Measurements from ENCODE around the gene KLHL15. TPM values are rescaled to one million over a fixed set of nuclear protein-coding genes. Genes with fewer than 3 reads are reported as not detected.

The KLHL15 gene
- total and polyA plus RNA-seq, 2 donors (not counting 3 experiments of a cell fraction or from before 2014, with no cell fraction given), result 1.4 to 3.6 TPM

DNA sequence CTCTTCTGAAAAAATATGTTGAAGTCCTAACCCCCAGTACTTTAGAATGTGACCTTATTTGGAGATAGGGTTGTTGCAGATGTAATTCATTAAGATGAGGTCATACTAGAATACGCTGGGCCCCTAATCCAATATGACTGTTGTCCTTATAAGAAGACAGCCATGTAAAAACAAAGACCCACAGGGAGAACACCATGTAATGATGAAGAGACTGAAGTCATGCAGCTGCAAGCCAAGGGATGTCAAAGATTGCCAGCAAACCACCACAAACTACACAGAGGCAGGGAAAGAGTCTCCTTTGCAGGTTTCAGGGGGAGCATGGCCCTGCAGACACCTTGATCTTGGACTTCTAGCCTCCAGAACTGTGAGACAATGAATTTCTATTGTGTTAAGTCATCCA is 81.8 kb downstream of the KLHL15 start:
- H3K36me3 ChIP-seq (ENCODE audit: control insufficient read depth in 2 of 2, extremely low read depth in 1 of 2, insufficient read depth in 2 of 2, low read length in 2 of 2), result no peaks in the 10 kb centered on the region
- dilution Hi-C loops (cut with MboI; ENCODE audit: extremely low pct_ligation_motif_present, low sequenced_read_pairs) (no loop called here), intact Hi-C loops (cut with micrococcal nuclease) (no loop called here)
- no peak overlapping the region for H3K4me2 ChIP-seq (ENCODE audit: insufficient read depth, low read length)
- no peaks in the 10 kb centered on the region for H3K4me1 ChIP-seq (ENCODE audit: control insufficient read depth, extremely low read depth, insufficient read depth, low read length)
- H4K20me1 ChIP-seq (replicated peaks; ENCODE audit: control insufficient read depth, extremely low read depth, insufficient read depth, low read length), result no peaks in the 10 kb centered on the region
- no peak for TF ChIP-seq JUN (IDR thresholded peaks at IDR 0.05; ENCODE audit: borderline replicate concordance, insufficient read depth, insufficient read length, low read depth)
- TF ChIP-seq POLR2A (IDR thresholded peaks at IDR 0.05; ENCODE audit: low read depth, low read length), result no peak
- no peak for TF ChIP-seq POLR2AphosphoS5 (IDR thresholded peaks at IDR 0.05; ENCODE audit: insufficient read depth, low read depth, low read length)
- no peak for TF ChIP-seq FOS (IDR thresholded peaks at IDR 0.05; ENCODE audit: borderline replicate concordance, insufficient read depth, low read length)
- TF ChIP-seq, protein P1, sequence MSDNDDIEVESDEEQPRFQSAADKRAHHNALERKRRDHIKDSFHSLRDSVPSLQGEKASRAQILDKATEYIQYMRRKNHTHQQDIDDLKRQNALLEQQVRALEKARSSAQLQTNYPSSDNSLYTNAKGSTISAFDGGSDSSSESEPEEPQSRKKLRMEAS (IDR thresholded peaks at IDR 0.05; ENCODE audit: insufficient read depth, insufficient read length), result no peak
- no peak for TF ChIP-seq EZH2 (IDR thresholded peaks at IDR 0.05; ENCODE audit: borderline replicate concordance, low read depth, low read length, severe bottlenecking)
- no peak for TF ChIP-seq GATA2 (IDR thresholded peaks at IDR 0.05; ENCODE audit: insufficient read depth, insufficient read length, low read depth, low read length)
- no peak for TF ChIP-seq MYC (IDR thresholded peaks at IDR 0.05; ENCODE audit: low read depth, low read length)
- CTCF ChIA-PET, result no interaction called here
- no peaks in the 10 kb centered on the region for H3K79me2 ChIP-seq (ENCODE audit: control insufficient read depth, insufficient read depth, low read length)
- no TSS peak for BruUV-seq (replicated peaks)
- H3K4me3 ChIP-seq (replicated peaks in 1 of 3; ENCODE audit: insufficient read depth in 1 of 3, low read depth in 1 of 3, low read length in 3 of 3), result no peak overlapping the region
- POLR2A ChIA-PET, result no interaction called here
- no peak overlapping the region for H3K9ac ChIP-seq (replicated peaks; ENCODE audit: extremely low read depth, insufficient read depth, low read length)
- H3K9me1 ChIP-seq (replicated peaks; ENCODE audit: control insufficient read depth, extremely low read depth, insufficient read depth, low read length), result no peaks in the 10 kb centered on the region
- no peaks in the 10 kb centered on the region for H3K9me3 ChIP-seq (replicated peaks; ENCODE audit: control insufficient read depth, insufficient read depth, low read length)
- DNase-seq (ENCODE audit: low read depth, low spot score) (no peak), FAIRE-seq (no peak)
- H3K27ac ChIP-seq (ENCODE audit: insufficient read depth, low read depth, low read length), result no peak overlapping the region
- H2AFZ ChIP-seq (ENCODE audit: low read depth, low read length), result no peak overlapping the region
- peaks cover 0 to 4% of the 10 kb centered on the region in 2 experiments for H3K27me3 ChIP-seq (ENCODE audit: control insufficient read depth in 2 of 2, insufficient read depth in 2 of 2, low read length in 2 of 2)

- no peak for FAIRE-seq
- Histone ChIP-seq H3K4me3 (replicated peaks in 1 of 3; ENCODE audit: insufficient read depth in 1 of 3, low read depth in 1 of 3, low read length in 3 of 3) (no peak overlapping the region), H3K36me3 (ENCODE audit: control insufficient read depth in 2 of 2, extremely low read depth in 1 of 2, insufficient read depth in 2 of 2, low read length in 2 of 2) (no peaks in the 10 kb centered on the region), H3K79me2 (ENCODE audit: control insufficient read depth, insufficient read depth, low read length) (no peaks in the 10 kb centered on the region), H3K9me1 (replicated peaks; ENCODE audit: control insufficient read depth, extremely low read depth, insufficient read depth, low read length) (no peaks in the 10 kb centered on the region), H4K20me1 (replicated peaks; ENCODE audit: control insufficient read depth, extremely low read depth, insufficient read depth, low read length) (no peaks in the 10 kb centered on the region), H3K27ac (ENCODE audit: insufficient read depth, low read depth, low read length) (no peak overlapping the region), H3K27me3 (ENCODE audit: control insufficient read depth in 2 of 2, insufficient read depth in 2 of 2, low read length in 2 of 2) (peaks cover 0 to 4% of the 10 kb centered on the region in 2 experiments), H3K4me2 (ENCODE audit: insufficient read depth, low read length) (no peak overlapping the region), H3K9me3 (replicated peaks; ENCODE audit: control insufficient read depth, insufficient read depth, low read length) (no peaks in the 10 kb centered on the region), H3K4me1 (ENCODE audit: control insufficient read depth, extremely low read depth, insufficient read depth, low read length) (no peaks in the 10 kb centered on the region), H2AFZ (ENCODE audit: low read depth, low read length) (no peak overlapping the region), H3K9ac (replicated peaks; ENCODE audit: extremely low read depth, insufficient read depth, low read length) (no peak overlapping the region)
- no TSS peak for BruUV-seq (replicated peaks)
- ChIA-PET POLR2A (no interaction called here), CTCF (no interaction called here)
- intact Hi-C loops (cut with micrococcal nuclease) (no loop called here), dilution Hi-C loops (cut with MboI; ENCODE audit: extremely low pct_ligation_motif_present, low sequenced_read_pairs) (no loop called here)
- TF ChIP-seq GATA2 (IDR thresholded peaks at IDR 0.05; ENCODE audit: insufficient read depth, insufficient read length, low read depth, low read length) (no peak), EZH2 (IDR thresholded peaks at IDR 0.05; ENCODE audit: borderline replicate concordance, low read depth, low read length, severe bottlenecking) (no peak), MYC (IDR thresholded peaks at IDR 0.05; ENCODE audit: low read depth, low read length) (no peak), CTCF (IDR thresholded peaks at IDR 0.05; ENCODE audit: extremely low read depth in 1 of 2, insufficient read depth in 1 of 2, low read depth in 1 of 2, low read length in 2 of 2) (no peak), POLR2A (IDR thresholded peaks at IDR 0.05; ENCODE audit: low read depth, low read length) (no peak), POLR2AphosphoS5 (IDR thresholded peaks at IDR 0.05; ENCODE audit: insufficient read depth, low read depth, low read length) (no peak), JUN (IDR thresholded peaks at IDR 0.05; ENCODE audit: borderline replicate concordance, insufficient read depth, insufficient read length, low read depth) (no peak), FOS (IDR thresholded peaks at IDR 0.05; ENCODE audit: borderline replicate concordance, insufficient read depth, low read length) (no peak)
- TF ChIP-seq, protein P1 (IDR thresholded peaks at IDR 0.05; ENCODE audit: insufficient read depth, insufficient read length), result no peak
- DNase-seq (ENCODE audit: low read depth, low spot score), result no peak
Observed at GRCh38 chrX:23944234-23944633, 82.8 kb downstream of the KLHL15 start.
